GM19099 (cell line): ENCODE results near the gene POFUT1.

ENCODE experiments used
- POLR2A ChIP-seq: IDR thresholded peaks from 3 replicates; pipeline ENCODE4 v1.6.1; 2011; ENCODE audit warnings: low read depth; ENCODE audit not compliant: insufficient read length; ENCODE audit errors: extremely low read depth

POFUT1 gene

DNA sequence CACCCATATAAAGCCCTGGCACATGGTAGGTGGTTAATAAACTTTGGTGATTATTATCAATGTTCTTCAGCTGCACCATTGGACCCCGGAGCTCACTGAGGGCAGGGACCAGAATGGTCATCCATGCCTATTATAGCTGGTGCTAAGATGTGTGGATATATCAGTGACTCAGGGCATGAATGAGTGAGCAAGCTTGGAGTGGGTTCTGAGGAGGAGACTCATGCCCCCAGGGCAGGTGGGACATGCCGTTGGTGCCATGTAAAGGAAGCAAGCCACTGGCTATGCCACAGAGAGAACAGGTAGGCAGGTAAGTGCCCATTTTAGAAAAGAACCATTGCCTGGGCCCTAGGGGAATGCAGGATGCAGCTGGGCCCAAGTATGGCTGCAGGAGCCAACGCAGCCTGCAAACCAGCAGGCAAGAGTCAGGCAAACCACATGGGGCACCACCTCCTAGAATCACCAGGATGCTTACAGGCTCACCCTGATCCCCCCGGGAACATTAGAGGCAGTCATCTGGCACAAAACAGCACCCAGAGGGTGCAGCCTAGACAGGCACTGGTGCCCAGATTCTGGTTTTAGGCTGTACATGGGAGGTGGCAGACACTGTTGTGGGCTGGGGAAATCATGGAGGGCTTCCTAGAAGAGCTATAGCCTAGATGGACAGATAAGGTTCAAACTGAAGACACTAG, 23.6 kb upstream of the POFUT1 start:
- no peak for TF ChIP-seq POLR2A

GRCh38 chr20:32184961-32185603, 22.6 kb upstream of the POFUT1 start:
- TF ChIP-seq POLR2A, result no peak

- TF ChIP-seq POLR2A, result no peak
These were observed 21.2 kb upstream of the POFUT1 start for GRCh38 chr20:32186506-32186905.

- no peak for TF ChIP-seq POLR2A
These were observed 19.1 kb upstream of the POFUT1 start for GRCh38 chr20:32188376-32189122.

- no peak for TF ChIP-seq POLR2A
These were observed 18.6 kb upstream of the POFUT1 start for GRCh38 chr20:32189123-32189410.

DNA sequence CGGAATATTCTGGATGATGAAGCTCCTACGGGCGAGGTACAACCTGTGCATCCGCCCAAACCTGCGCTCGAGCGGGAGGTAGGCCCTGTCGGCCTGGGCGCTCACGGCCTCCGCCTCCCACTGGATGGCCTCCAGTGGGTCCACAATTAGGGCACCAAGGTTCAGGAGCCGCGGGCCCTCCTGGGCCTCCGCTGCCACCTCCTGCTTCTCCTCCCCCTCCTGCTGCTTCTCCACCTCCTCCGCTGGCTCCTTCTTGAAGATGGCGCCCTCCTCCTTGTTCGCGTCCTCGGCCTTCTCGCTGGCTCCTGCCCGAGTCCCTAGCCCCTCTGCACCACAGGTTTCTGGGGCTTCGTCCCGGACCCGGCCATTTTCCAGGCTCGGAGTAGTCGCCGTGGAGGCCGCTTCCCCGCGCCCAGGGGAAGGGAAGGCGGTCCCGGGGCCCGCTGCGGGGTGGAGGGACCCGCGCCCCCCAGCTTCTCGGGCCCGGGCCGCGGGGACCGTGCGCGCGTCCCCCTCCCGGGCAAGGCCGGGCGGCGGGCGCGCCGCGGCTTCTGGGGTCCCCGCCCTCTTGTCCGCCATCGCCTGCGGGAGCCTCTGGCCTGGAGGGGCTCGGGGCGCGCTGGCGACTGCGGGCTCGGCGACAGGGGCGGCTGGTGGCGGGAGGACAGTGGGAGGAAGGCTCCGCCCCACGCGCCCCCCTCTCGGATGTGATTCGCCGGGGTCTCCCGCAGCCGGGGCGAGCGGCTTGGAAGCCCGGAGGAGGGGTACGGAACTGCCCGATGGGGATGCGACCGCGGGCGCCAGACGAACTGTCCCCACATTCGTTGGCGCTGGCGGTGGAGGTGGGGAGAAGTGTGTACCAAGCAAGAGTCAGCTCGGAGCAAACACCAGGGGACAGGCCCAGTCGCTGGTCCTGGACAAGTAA, 17.7 kb upstream of the POFUT1 start:
- no peak for TF ChIP-seq POLR2A

GRCh38 chr20:32190616-32191415, 16.9 kb upstream of the POFUT1 start:
- TF ChIP-seq POLR2A, result peak; percentile 6

DNA sequence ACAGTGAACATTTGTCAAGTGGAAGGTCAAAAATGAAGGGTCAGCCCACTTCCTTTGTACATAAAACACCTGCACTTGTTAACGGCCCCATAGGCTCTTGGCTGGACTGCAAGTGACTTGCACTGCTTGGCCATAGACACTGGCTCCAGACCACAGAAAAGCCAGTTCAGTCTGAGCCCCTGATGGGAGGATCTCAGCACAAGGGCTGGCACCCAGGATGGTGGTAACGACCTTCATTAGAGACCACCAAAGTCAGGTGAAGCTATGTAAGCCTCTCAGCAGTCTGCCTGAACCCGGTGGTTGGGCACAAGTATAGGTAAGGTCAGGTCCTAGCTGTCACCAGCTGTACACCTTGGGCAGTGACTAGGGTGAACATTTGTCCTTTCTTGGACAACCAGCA, 16.3 kb upstream of the POFUT1 start:
- peak; percentile 5 for TF ChIP-seq POLR2A

DNA sequence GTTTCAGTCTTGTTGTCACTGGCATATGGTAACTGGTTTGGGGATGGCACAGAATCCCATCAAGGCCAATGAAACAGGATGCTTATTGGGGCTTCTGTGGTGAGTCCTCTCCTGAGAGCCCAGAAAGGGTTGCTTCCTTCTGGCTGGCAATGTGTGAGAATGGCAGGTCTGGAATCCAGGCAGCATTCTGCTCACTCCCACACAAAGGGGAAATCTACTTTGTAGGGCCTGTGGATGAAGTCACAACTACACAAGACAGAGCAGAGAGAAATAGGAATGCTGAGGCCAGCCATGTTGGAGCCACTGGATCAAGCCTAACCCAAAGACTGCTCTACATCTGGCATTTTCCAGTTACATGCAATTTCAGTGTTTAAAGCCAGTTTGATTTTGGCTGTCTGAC, 15.8 kb upstream of the POFUT1 start:
- no peak for TF ChIP-seq POLR2A

- TF ChIP-seq POLR2A, result no peak
These were observed 15.0 kb upstream of the POFUT1 start for GRCh38 chr20:32192698-32193097.

DNA sequence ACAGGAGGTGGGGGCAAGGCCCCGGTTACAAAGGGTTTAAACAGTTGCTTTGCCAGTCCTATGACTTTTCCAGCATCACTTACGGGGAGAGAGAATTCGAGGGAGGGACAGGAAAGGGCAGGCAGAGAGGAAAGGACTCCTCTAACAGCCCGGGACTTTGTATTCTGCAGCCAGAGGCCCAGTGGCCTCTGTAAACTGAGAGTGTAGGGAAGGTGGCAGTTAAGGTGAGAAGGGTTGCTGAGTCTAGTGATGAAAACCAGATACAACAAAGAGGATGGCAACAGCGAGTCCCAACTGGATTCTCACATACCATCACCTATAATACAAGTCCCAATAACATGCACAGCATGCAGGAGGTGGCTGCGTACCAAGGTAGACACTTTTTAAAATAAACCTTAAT, 13.7 kb upstream of the POFUT1 start:
- no peak for TF ChIP-seq POLR2A

DNA sequence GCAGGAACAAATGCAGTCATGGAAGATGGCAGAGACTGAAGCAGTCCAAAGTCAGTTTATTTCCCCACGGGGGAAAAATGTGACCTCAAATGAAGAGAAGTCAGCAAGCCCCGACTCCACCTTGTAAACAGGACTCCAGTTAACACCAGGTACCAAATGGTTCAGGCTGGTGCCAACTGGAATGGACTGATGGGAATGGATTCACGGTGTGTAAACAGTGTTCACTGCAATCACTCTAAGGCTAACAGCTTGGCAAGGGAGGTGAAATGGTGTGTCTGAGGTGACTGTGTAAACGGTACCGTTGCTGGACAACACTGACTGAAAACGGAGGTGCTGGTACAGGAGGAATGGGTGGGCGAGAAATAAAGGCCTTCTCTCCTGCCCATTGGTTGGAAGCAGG, 12.1 kb upstream of the POFUT1 start:
- no peak for TF ChIP-seq POLR2A

DNA sequence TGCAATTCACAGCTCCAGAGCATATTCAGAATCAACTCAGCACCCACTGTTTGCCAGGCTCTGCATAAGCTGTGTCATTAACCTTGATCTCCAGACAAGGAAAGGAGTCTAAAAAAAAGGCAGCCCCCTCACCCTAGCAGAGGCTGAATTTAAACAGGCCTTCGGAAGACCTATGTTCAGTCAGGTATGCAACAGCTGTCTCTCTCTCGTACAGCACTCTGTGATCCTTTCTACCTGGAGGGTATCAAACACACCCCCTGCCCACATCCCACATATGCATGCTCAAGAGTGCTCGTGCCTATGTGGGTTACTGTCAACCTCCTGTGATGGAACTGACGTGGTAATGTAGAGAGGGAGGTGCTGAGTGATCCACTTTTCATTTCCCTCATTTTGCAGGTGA, 8.7 kb upstream of the POFUT1 start:
- TF ChIP-seq POLR2A, result no peak

GRCh38 chr20:32201296-32201976, 6.2 kb upstream of the POFUT1 start:
- TF ChIP-seq POLR2A, result no peak
